Osteocyte (in vitro differentiated cells): ENCODE results near the gene NR2F6. TPM values are rescaled to one million over a fixed set of nuclear protein-coding genes. Genes with fewer than 3 reads are reported as not detected.
A peak's percentile ranks its signal among the peaks of the same experiment; 100 is the strongest.

Experiments used
- DNase-seq: peaks from one replicate; pipeline ENCODE4 v3.0.0; 2021; ENCODE audit warnings: mixed read lengths; ENCODE audit not compliant: unreplicated experiment; ENCODE audit errors: extremely low spot score
- H3K27ac Mint-ChIP-seq: one replicate; pipeline ENCODE4 v1.8.0; 2021; ENCODE audit warnings: mild to moderate bottlenecking, mixed read lengths; ENCODE audit not compliant: unreplicated experiment
- H3K27me3 Mint-ChIP-seq: one replicate; pipeline ENCODE4 v1.8.0; 2021; ENCODE audit warnings: mixed read lengths; ENCODE audit not compliant: unreplicated experiment
- H3K36me3 Mint-ChIP-seq: one replicate; pipeline ENCODE4 v1.8.0; 2021; ENCODE audit warnings: mixed read lengths; ENCODE audit not compliant: unreplicated experiment
- H3K4me1 Mint-ChIP-seq: one replicate; pipeline ENCODE4 v1.8.0; 2021; ENCODE audit warnings: mixed read lengths; ENCODE audit not compliant: unreplicated experiment
- H3K4me3 Mint-ChIP-seq: one replicate; pipeline ENCODE4 v1.8.0; 2021; ENCODE audit warnings: mild to moderate bottlenecking, moderate library complexity, mixed read lengths; ENCODE audit not compliant: unreplicated experiment
- H3K9me3 Mint-ChIP-seq: one replicate; pipeline ENCODE4 v1.8.0; 2021; ENCODE audit warnings: mixed read lengths; ENCODE audit not compliant: unreplicated experiment
- total RNA-seq: library from RNA; stranded (reverse); gene quantifications from 2 replicates; pipeline ENCODE4 v1.2.1, GENCODE V29; 2021
- TF ChIP-seq, protein P1 (sequence below): fragments of 200-600 bp; sonication (generic); IDR thresholded peaks from 2 replicates; pipeline ENCODE4 v1.5.0; 2021; ENCODE audit warnings: antibody characterized with exemption, mild to moderate bottlenecking, moderate library complexity

The NR2F6 gene
- total RNA-seq, 1 donor from 2014 or later = 44.2 TPM

DNA sequence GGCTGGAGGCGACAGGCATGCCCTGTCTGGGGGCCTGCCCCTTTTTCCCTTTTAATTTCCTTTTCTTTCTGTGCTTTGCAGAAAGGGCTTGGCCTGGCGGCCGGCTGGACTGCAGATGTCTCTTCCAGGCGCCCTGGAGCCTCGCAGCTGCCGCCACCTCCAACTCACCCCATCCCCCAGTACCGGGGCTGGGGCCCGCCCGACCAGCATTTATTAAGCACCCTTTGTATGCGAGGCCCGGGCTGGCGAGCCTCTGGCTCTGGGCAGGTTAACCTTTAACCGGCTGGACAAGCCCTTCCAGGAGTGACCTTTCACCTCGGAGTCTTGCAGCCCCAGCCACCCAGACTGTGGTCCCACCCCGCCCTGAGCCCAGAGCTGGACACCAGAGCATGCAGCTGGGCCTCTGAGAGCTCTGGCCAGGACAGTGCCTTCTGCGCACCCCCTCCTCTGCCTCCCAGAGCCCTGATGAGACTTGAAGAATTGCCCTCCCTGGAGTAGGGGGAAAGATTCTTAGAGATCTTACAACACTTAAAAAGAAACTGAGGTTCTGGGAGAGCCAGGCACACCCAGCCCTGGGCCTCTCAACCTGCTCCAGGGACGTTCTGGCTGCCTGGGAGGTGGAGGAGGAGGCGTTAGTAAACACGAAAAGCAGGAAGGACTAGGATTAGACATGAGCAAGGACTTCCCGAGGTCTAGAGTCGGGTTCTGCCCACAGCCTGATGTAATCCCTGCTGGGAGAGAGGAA lies 1.1 kb upstream of the NR2F6 start:
- Mint-ChIP-seq H3K27me3 (no peaks in the 10 kb centered on the region), H3K27ac (peak overlapping the region; percentile 87), H3K4me1 (peaks cover 48% of the 10 kb centered on the region), H3K9me3 (no peaks in the 10 kb centered on the region), H3K4me3 (peak overlapping the region; percentile 81), H3K36me3 (no peaks in the 10 kb centered on the region)
- TF ChIP-seq, protein P1, sequence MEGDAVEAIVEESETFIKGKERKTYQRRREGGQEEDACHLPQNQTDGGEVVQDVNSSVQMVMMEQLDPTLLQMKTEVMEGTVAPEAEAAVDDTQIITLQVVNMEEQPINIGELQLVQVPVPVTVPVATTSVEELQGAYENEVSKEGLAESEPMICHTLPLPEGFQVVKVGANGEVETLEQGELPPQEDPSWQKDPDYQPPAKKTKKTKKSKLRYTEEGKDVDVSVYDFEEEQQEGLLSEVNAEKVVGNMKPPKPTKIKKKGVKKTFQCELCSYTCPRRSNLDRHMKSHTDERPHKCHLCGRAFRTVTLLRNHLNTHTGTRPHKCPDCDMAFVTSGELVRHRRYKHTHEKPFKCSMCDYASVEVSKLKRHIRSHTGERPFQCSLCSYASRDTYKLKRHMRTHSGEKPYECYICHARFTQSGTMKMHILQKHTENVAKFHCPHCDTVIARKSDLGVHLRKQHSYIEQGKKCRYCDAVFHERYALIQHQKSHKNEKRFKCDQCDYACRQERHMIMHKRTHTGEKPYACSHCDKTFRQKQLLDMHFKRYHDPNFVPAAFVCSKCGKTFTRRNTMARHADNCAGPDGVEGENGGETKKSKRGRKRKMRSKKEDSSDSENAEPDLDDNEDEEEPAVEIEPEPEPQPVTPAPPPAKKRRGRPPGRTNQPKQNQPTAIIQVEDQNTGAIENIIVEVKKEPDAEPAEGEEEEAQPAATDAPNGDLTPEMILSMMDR = no peak
- DNase-seq = no peak

DNA sequence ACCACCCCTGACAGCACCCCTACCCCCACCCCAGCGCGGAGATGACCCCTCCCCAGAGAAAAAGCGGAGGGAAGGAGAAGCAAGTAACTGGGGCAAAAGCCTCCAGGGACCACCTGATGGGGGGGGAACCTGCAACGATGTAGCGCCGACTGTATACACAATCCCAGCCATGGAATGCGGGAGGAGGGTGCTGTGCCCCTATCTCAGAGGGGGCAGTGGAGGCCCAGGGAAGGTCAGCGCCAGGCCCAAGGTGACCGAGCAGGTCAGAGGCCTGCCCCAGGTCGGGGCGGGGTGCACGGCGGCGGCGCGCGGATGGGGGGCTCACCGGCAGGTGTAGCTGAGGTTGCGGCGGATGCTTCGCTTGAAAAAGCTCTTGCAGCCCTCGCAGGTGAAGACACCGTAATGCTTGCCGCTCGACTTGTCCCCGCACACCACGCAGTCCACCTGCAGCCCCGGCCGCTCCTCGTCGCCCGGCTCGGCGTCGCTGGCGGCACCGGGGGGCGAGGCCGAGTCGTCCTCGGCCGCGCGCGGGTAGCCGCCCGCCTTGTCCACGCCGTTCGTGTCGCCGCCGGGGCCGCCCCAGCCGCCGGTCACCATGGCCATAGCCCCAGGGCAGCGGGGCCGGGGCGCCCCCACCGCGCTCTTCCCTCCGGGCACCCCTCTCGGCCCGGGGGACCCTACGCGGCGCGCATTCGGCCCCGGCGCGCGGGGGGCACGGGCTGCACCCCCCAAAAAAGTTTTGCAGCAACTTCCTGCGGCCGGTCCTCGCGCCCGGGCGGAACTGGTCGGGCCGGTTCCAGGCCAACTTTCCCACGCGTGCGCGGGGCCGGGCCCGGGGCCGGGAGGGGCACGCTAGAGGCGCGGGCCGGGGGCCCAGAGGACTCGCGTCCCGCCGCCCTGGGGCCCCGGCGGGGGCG lies 843 bp downstream of the NR2F6 start:
- peak overlapping the region; percentile 90 for H3K4me3 Mint-ChIP-seq
- no peaks in the 10 kb centered on the region for H3K27me3 Mint-ChIP-seq
- no peaks in the 10 kb centered on the region for H3K9me3 Mint-ChIP-seq
- peak overlapping the region; percentile 87 for H3K27ac Mint-ChIP-seq
- TF ChIP-seq, protein P1 = no peak
- H3K36me3 Mint-ChIP-seq = no peaks in the 10 kb centered on the region
- H3K4me1 Mint-ChIP-seq = peaks cover 59% of the 10 kb centered on the region
- no peak for DNase-seq

DNA sequence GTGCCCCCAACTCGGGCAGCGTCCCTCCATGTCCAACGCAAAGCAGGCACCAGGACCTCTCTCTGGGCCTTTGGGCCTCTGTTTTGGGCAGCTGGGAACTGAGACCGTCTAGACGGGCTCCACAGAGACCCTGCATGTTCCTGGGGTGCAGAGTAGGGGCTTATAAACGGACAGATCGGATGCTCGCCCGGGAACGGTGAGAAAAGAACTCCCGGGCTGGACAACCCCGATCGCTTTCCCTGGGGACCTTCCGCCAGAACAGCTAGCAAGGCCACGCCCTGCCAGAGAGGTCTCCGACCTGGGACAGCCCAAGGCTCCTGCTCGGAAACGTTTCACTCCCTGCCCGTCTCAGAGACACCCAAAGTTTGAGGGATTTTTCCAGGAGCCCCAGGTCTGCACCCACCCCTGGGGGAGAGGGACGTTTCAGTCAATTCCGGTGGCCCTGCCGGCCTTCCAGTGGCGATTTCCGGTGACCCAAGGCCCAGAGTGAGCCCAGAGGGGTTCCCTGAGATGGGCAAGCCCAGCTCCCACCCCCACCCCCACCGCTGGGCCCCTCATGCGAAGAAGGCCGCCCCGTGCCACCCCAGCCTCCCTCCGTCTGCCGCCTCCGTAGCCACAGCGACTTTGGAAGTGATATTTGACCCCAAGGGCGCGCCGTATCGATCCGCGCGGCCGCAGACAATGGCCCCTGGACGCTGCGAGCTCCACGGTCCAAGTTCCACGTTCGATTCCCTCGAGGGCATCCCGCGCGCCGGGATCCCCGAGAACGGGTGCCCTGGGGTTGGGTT lies 1.7 kb downstream of the NR2F6 start:
- DNase-seq = no peak
- no peaks in the 10 kb centered on the region for H3K36me3 Mint-ChIP-seq

DNA sequence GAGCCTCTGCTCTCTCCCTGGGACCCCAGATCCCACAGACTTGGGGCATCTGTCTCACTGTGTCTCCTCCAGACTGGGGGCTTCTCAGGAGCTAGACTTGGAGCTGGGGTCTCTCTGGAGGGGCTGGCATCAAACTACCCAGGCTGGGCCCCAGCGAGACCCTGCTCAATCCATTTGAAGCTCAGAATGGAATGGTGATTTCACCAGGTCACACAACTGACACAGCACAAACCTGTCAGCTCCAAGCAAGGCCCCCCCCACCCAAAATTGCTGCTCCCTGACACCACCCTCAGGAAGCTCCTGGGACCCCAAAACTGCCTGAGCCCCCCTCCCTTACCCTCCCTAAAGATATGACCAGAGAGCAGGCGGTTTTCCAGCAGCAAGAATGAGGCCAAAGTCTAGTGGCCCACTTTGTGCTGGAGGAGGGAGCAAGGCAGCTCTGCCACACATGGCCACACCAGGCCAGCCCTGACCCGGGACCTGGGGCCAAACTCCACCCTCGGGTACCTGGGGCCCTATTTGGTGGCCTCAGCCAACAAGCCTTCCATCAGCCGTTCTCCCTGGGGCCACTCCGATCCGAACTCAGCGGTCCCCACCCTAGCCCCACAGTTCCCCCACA lies 2.4 kb downstream of the NR2F6 start:
- Mint-ChIP-seq H3K4me1 (peaks cover 46% of the 10 kb centered on the region), H3K27me3 (no peaks in the 10 kb centered on the region), H3K27ac (peak overlapping the region; percentile 87), H3K9me3 (no peaks in the 10 kb centered on the region), H3K36me3 (peaks cover 2% of the 10 kb centered on the region), H3K4me3 (peak overlapping the region; percentile 90)
- no peak for DNase-seq
- TF ChIP-seq, protein P1 = no peak

More for the DNA sequence above, 1.7 kb downstream of the NR2F6 start:
- H3K27ac Mint-ChIP-seq = peak overlapping the region; percentile 87
- H3K4me3 Mint-ChIP-seq = peak overlapping the region; percentile 90
- TF ChIP-seq, protein P1 = no peak
- H3K4me1 Mint-ChIP-seq = peaks cover 53% of the 10 kb centered on the region
- H3K9me3 Mint-ChIP-seq = no peaks in the 10 kb centered on the region
- no peaks in the 10 kb centered on the region for H3K27me3 Mint-ChIP-seq
